ENCODE measurements around the gene RAB14.

Gene RAB14

DNA sequence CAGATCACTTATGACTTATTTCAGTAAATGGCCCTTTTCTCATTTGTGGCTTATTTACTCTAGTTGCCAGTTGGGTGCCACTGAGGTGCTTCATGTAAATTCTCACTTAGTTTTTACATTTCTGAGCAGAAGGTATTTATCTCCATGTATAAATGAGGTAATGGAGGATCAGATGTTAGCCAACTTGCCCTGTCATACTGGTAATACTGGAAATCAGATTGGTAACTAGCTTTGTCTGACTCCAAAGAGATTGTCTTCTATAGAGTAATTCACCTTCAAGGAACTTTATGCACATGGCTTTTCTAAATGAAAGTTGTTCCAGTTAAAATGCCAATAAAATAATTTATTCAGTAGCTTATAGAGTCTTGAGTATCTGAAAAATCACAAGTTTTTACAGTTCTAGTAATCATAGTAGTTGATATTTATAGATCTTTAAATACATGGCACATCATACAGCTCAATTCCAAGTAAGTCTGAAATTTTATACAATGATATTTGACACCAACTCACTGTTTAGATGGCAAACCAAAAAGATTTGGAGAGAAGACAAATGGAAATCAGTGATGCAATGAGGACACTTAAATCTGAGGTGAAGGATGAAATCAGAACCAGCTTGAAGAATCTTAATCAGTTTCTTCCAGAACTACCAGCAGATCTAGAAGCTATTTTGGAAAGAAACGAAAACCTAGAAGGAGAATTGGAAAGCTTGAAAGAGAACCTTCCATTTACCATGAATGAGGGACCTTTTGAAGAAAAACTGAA lies 28.8 kb downstream of the RAB14 start:
- no peak for DNase-seq (ENCODE audit: low spot score)
- TF ChIP-seq, protein P1, sequence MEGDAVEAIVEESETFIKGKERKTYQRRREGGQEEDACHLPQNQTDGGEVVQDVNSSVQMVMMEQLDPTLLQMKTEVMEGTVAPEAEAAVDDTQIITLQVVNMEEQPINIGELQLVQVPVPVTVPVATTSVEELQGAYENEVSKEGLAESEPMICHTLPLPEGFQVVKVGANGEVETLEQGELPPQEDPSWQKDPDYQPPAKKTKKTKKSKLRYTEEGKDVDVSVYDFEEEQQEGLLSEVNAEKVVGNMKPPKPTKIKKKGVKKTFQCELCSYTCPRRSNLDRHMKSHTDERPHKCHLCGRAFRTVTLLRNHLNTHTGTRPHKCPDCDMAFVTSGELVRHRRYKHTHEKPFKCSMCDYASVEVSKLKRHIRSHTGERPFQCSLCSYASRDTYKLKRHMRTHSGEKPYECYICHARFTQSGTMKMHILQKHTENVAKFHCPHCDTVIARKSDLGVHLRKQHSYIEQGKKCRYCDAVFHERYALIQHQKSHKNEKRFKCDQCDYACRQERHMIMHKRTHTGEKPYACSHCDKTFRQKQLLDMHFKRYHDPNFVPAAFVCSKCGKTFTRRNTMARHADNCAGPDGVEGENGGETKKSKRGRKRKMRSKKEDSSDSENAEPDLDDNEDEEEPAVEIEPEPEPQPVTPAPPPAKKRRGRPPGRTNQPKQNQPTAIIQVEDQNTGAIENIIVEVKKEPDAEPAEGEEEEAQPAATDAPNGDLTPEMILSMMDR (IDR thresholded peaks at IDR 0.05; ENCODE audit: borderline replicate concordance, control extremely low read depth, extremely low read depth, insufficient read depth, missing control alignments), result no peak
- in situ Hi-C loops (cut with MboI; ENCODE audit: low sequenced_read_pairs, unreplicated experiment), result no loop called here

DNA sequence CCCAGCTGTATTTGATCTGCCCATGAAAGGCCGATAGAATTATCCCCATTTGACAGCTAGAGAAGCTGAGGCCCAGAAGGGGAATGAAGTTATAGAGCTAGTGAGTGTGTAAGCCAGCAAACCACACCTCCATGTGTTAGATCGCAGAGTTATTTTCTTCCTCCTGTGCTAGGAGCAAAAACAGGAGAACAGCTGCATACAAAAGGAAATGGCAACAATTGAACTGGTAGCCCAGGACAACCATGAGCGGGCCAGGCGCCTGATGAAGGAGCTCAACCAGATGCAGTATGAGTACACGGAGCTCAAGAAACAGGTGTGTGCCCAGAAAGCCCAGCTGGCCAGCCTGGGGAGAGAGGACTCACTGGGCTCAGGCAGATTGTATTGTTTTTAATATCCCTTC lies 30.4 kb downstream of the RAB14 start:
- DNase-seq (ENCODE audit: low spot score), result no peak
- in situ Hi-C loops (cut with MboI; ENCODE audit: low sequenced_read_pairs, unreplicated experiment), result no loop called here
- TF ChIP-seq, protein P1 (IDR thresholded peaks at IDR 0.05; ENCODE audit: borderline replicate concordance, control extremely low read depth, extremely low read depth, insufficient read depth, missing control alignments), result no peak

DNA sequence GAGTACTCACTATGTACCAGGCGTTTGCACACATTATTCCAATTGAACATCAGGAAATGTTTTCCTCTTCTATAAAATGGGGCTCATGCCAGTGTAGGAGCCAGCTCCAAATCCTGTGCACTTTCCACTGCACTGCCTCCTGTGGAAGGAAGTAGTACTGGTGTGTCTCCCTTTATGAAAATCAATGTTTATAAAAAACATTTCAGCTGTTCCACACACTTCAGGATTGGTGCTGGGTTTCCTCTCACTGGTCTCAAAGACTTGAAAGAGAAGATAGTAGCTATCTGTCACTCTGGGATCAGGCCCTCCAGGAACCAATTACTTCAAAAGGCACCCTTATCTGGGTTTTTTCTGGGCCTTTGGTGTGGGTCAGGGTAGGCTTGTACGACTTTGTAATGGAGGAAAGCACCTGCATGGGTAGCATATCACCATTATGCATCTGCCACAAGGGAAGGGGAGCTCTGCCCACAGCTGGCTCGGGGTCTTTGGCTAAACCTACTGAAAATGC lies 32.5 kb downstream of the RAB14 start:
- in situ Hi-C loops (cut with MboI; ENCODE audit: low sequenced_read_pairs, unreplicated experiment), result no loop called here
- TF ChIP-seq, protein P1 (IDR thresholded peaks at IDR 0.05; ENCODE audit: borderline replicate concordance, control extremely low read depth, extremely low read depth, insufficient read depth, missing control alignments), result no peak
- no peak for DNase-seq (ENCODE audit: low spot score)

DNA sequence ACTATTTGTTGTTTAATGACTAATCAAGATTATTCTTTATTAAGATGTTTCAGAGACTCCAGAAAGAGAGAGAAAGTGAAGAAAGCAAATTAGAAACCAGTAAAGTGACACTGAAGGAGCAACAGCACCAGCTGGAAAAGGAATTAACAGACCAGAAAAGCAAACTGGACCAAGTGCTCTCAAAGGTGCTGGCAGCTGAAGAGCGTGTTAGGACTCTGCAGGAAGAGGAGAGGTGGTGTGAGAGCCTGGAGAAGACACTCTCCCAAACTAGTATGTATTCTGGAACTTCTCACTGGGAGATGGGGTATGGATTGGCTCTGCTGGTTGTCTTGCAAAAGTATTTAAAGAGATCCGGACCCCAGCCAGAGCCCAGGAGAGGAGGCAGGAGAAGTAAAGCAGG lies 33.6 kb downstream of the RAB14 start:
- TF ChIP-seq, protein P1 (IDR thresholded peaks at IDR 0.05; ENCODE audit: borderline replicate concordance, control extremely low read depth, extremely low read depth, insufficient read depth, missing control alignments), result no peak
- in situ Hi-C loops (cut with MboI; ENCODE audit: low sequenced_read_pairs, unreplicated experiment), result no loop called here
- DNase-seq (ENCODE audit: low spot score), result no peak

DNA sequence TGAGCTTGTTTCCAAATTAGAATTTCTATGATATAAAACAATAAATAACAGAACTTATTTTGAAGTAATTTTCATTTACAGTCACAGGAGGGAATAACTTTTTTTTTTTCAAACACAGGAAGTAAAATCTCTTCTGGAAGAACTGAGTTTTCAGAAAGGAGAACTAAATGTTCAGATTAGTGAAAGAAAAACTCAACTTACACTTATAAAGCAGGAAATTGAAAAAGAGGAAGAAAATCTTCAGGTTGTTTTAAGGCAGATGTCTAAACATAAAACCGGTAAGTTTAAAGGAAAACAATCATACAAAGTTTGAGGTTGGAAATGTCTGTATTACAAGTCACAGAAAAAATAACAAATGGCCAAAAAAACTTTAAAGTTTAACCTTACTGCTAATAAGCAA lies 41.6 kb downstream of the RAB14 start:
- DNase-seq (ENCODE audit: low spot score), result no peak
- in situ Hi-C loops (cut with MboI; ENCODE audit: low sequenced_read_pairs, unreplicated experiment), result no loop called here
- TF ChIP-seq, protein P1 (IDR thresholded peaks at IDR 0.05; ENCODE audit: borderline replicate concordance, control extremely low read depth, extremely low read depth, insufficient read depth, missing control alignments), result no peak

DNA sequence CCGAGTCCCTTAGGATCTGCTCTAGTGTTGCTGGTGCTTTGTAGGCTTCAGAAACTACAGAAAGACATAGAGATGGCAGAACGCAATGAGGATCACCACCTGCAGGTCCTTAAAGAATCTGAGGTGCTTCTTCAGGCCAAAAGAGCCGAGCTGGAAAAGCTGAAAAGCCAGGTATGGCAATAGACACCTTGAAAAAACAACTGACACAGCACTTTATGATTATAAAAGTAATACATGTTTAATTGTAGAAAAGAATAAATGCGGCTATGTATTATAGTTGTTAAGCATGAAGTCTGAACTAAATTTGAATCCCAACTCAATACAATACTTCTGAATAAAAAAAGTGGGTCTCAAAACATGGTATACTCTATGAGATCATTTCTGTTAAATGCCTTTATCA lies 43.7 kb downstream of the RAB14 start:
- in situ Hi-C loops (cut with MboI; ENCODE audit: low sequenced_read_pairs, unreplicated experiment), result no loop called here
- TF ChIP-seq, protein P1 (IDR thresholded peaks at IDR 0.05; ENCODE audit: borderline replicate concordance, control extremely low read depth, extremely low read depth, insufficient read depth, missing control alignments), result no peak
- DNase-seq (ENCODE audit: low spot score), result no peak
